GM12878 (cell line): ENCODE results near the gene SYTL5. TPM values are rescaled to one million over a fixed set of nuclear protein-coding genes. Genes with fewer than 3 reads are reported as not detected.

Experiments
- ATAC-seq: fragments of 200-7000 bp; cut with Tn5 transposase; 3 replicates; pipeline ENCODE4 v1.9.1; 2020; ENCODE audit warnings: mild to moderate bottlenecking, moderate library complexity
- Bru-seq: library from RNA; stranded (reverse); fragments of 400-500 nt; gene quantifications from one replicate; lab custom pipeline; 2021; lab: Mats Ljungman, UMichigan
- BruChase-seq, 2 experiments: library from RNA; stranded (reverse); fragments of 400-500 nt; gene quantifications; one replicate each; lab custom pipeline; 2021; lab: Mats Ljungman, UMichigan
- BruUV-seq: library from RNA; stranded (reverse); fragments of 400-500 nt; replicated peaks from 2 replicates; lab custom pipeline; 2021; lab: Mats Ljungman, UMichigan
- CTCF ChIA-PET: fragments of 300-600 bp; sonication (Branson Sonifier 250); formaldehyde crosslinking; extraction: SDS; loops from one replicate; lab custom pipeline; 2021; ENCODE audit warnings: inconsistent platforms; lab: Yijun Ruan, JAX
- POLR2A ChIA-PET: fragments of 350-600 bp; formaldehyde crosslinking; extraction: SDS; loops from one replicate; lab custom pipeline; 2021; ENCODE audit warnings: inconsistent platforms; lab: Charles Lee
- RAD21 ChIA-PET: fragments of 300-600 bp; sonication (Branson Sonifier 250); formaldehyde crosslinking; loops from one replicate; lab custom pipeline; 2023; ENCODE audit warnings: antibody characterized with exemption; ENCODE audit not compliant: unreplicated experiment; lab: Charles Lee
- SMC1A ChIA-PET: fragments of 300-600 bp; sonication (Branson Sonifier 250); formaldehyde crosslinking; loops from one replicate; lab custom pipeline; 2023; ENCODE audit not compliant: unreplicated experiment, uncharacterized antibody; lab: Charles Lee
- DNase-seq: peaks from one replicate; pipeline ENCODE4 v3.0.0-alpha.2; 2011; ENCODE audit warnings: low read depth, low spot score
- FAIRE-seq: peaks from 3 replicates; lab custom pipeline; 2011; peaks lifted over from hg19 to GRCh38; lab: Jason Lieb, UNC
- H2AFZ ChIP-seq: 2 replicates; pipeline ENCODE4 v1.6.0; 2011; ENCODE audit warnings: low read depth, low read length, control low read depth; ENCODE audit not compliant: control insufficient read depth
- H3K27ac ChIP-seq: 2 replicates; pipeline ENCODE4 v1.5.1; 2011; ENCODE audit warnings: control low read depth; ENCODE audit not compliant: control insufficient read depth, insufficient read depth
- H3K27me3 ChIP-seq, 2 experiments: replicated peaks in 1 of 2; 2 replicates each; pipeline versions ENCODE4 v1.6.0 to v1.6.1; 2011; ENCODE audit warnings: low read length in 1 of 2; ENCODE audit not compliant: control insufficient read depth in 2 of 2, insufficient read depth in 2 of 2
- H3K36me3 ChIP-seq, 2 experiments: 2 replicates each; pipeline ENCODE4 v1.5.1; 2011; ENCODE audit warnings: low read length in 1 of 2; ENCODE audit not compliant: control insufficient read depth in 2 of 2, insufficient read depth in 2 of 2
- H3K4me1 ChIP-seq: 2 replicates; pipeline ENCODE4 v1.6.1; 2011; ENCODE audit warnings: mild to moderate bottlenecking, low read length, moderate library complexity, mixed read lengths; ENCODE audit not compliant: control insufficient read depth, insufficient read depth
- H3K4me2 ChIP-seq: 2 replicates; pipeline ENCODE4 v1.6.0; 2011; ENCODE audit warnings: control low read depth; ENCODE audit not compliant: control insufficient read depth, insufficient read depth
- H3K4me3 ChIP-seq: fragments of 200-600 bp; sonication (generic); 2 replicates; pipeline ENCODE4 v1.5.1; 2016
- H3K79me2 ChIP-seq: 2 replicates; pipeline ENCODE4 v1.6.0; 2011; ENCODE audit warnings: low read length; ENCODE audit not compliant: control insufficient read depth, insufficient read depth
- H3K9ac ChIP-seq: 2 replicates; pipeline ENCODE4 v1.8.0; 2011; ENCODE audit warnings: low read length, control low read depth, mixed read lengths; ENCODE audit not compliant: control insufficient read depth, insufficient read depth
- H3K9me3 ChIP-seq: replicated peaks from 3 replicates; pipeline ENCODE4 v1.5.1; 2011; ENCODE audit warnings: mild to moderate bottlenecking, low read length; ENCODE audit not compliant: control insufficient read depth, insufficient read depth
- H4K20me1 ChIP-seq: 2 replicates; pipeline ENCODE4 v1.6.0; 2011; ENCODE audit not compliant: control insufficient read depth, insufficient read depth
- CEBPB ChIP-seq, 2 experiments: fragments of 150-350 bp in 1 of 2; IDR thresholded peaks; 2 replicates each; pipeline ENCODE4 v1.6.1; 2012 to 2014; ENCODE audit warnings: low read depth in 2 of 2, low read length in 2 of 2, borderline replicate concordance in 1 of 2, inconsistent platforms in 1 of 2
- KDM1A ChIP-seq: fragments of 200-600 bp; sonication (generic); IDR thresholded peaks from 2 replicates; pipeline ENCODE4 v1.6.1; 2016; ENCODE audit warnings: borderline replicate concordance
- RCOR1 ChIP-seq: conservative IDR thresholded peaks from 2 replicates; pipeline ENCODE4 v1.6.1; 2012; ENCODE audit warnings: low read depth, low read length, improper control_type of control experiment
- SIN3A ChIP-seq: IDR thresholded peaks from 2 replicates; pipeline ENCODE4 v1.6.1; 2012; ENCODE audit warnings: low read depth, low read length, improper control_type of control experiment
- ZNF24 ChIP-seq: fragments of 450-650 bp; IDR thresholded peaks from 2 replicates; pipeline ENCODE4 v1.6.1; 2017; ENCODE audit warnings: antibody characterized with exemption, mild to moderate bottlenecking
- WGBS: methylation state at CpG from one replicate; pipeline ENCODE4 v1.1.6; 2016; ENCODE audit warnings: low lambda C conversion rate; ENCODE audit not compliant: insufficient replicate concordance, insufficient coverage; ENCODE audit errors: missing lambda C conversion rate; 5-methylcytosine and 5-hydroxymethylcytosine counted together
- in situ Hi-C: fragments of 300-500 bp; cut with MboI; formaldehyde crosslinking; loops from 9 replicates; pipeline ENCODE4 v1.14.3; 2018; ENCODE audit warnings: mixed read lengths
- intact Hi-C: fragments of 100-400 bp; cut with micrococcal nuclease; formaldehyde crosslinking; loops from one replicate; pipeline ENCODE4 v1.14.2; 2022; ENCODE audit not compliant: unreplicated experiment
- long read RNA-seq, 2 experiments: library from polyadenylated mRNA; unstranded; transcript quantifications; one replicate each; pipeline ENCODE4 v2.0.0, GENCODE V29; 2019 to 2020
- polyA minus RNA-seq, 3 experiments: library from RNA; depleted of rRNA, polyadenylated mRNA; stranded (reverse); fragments of >200 nt; gene quantifications; 2 replicates each; pipeline ENCODE4 v1.2.3, GENCODE V29; 2011
- polyA plus RNA-seq, 11 experiments: library from polyadenylated mRNA; depleted of rRNA in 4 of 11; unstranded in 6 of 11; stranded (reverse) in 5 of 11; fragments of >200 nt; fragmentation: Nextera tagmentation in 4 of 11; fragmentation: Illumina TruSeq in 1 of 11; extraction: Ambion mirVana in 4 of 11; extraction: Trizol in 1 of 11; gene quantifications; 1 replicate in 1 of 11; 2 replicates in 10 of 11; pipeline versions ENCODE4 v1.2.1 to v1.2.3, GENCODE V29; 2011 to 2016; ENCODE audit warnings: inconsistent platforms in 2 of 11, missing spikeins in 2 of 11, low read depth in 1 of 11
- total RNA-seq, 4 experiments: library from RNA; depleted of rRNA in 3 of 4; stranded (reverse); fragments of >200 nt in 3 of 4; fragmentation: Illumina TruSeq in 1 of 4; extraction: Trizol in 1 of 4; gene quantifications; 2 replicates each; pipeline versions ENCODE4 v1.2.1 to v1.2.3, GENCODE V29; 2013 to 2021
- TF ChIP-seq, protein P1 (sequence below): IDR thresholded peaks from 2 replicates; pipeline ENCODE4 v1.6.1; 2012; ENCODE audit warnings: low read depth, low read length, improper control_type of control experiment

SYTL5 gene
- total RNA-seq (2013; cell fraction: nucleolus; rRNA removed) = not detected in 2 replicates
- total RNA-seq (2014; rRNA removed) (0.11 TPM in 1 of 2 replicates, not detected in the other), total RNA-seq (2014; rRNA removed; fragmentation: Illumina TruSeq; extraction: Trizol) (0.04 and 0.05 TPM in 2 replicates), total RNA-seq (2021) (0.13 TPM in 1 of 2 replicates, not detected in the other), polyA plus RNA-seq (2011; rRNA removed) (0.20 and 0.39 TPM in 2 replicates), polyA plus RNA-seq (2014; fragmentation: Illumina TruSeq; extraction: Trizol) (0.04 and 0.16 TPM in 2 replicates), polyA plus RNA-seq (2014; fragmentation: Nextera tagmentation; extraction: Ambion mirVana) (under 1 TPM; 0.02 to 0.09 TPM), polyA plus RNA-seq (2014; rRNA removed) (0.01 TPM in 2 replicates), polyA plus RNA-seq (2016; fragmentation: Nextera tagmentation; extraction: Ambion mirVana) (not detected), polyA minus RNA-seq (2011; rRNA and poly(A)+ RNA removed) (0.05 and 0.07 TPM in 2 replicates), Bru-seq, nascent RNA (not detected), BruChase-seq, experiment 1, labeled RNA remaining after a 6-hour chase (not detected), BruChase-seq, experiment 2, labeled RNA remaining after a 2-hour chase (percentile 4 among the genes with signal in this experiment)
- not detected for polyA plus RNA-seq (2011; ENCODE audit: low read depth)
- 0.07 TPM in 2 replicates for polyA plus RNA-seq (2011; cell fraction: cytosol; rRNA removed)
- polyA plus RNA-seq (2011; cell fraction: nucleus; rRNA removed) = 0.15 and 0.16 TPM in 2 replicates
- 0.01 TPM in 1 of 2 replicates, not detected in the other for polyA plus RNA-seq (2012)
- polyA minus RNA-seq (2011; cell fraction: cytosol; rRNA and poly(A)+ RNA removed) = not detected in 2 replicates
- 0.12 TPM in 1 of 2 replicates, not detected in the other for polyA minus RNA-seq (2011; cell fraction: nucleus; rRNA and poly(A)+ RNA removed)
- long read RNA-seq, experiment 1 = 0 reads
- long read RNA-seq, experiment 2, partial matches to known transcripts = 0 of 2 reads
- long read RNA-seq, experiment 2, other reads (novel, unspliced or antisense) = 2 of 2 reads

DNA sequence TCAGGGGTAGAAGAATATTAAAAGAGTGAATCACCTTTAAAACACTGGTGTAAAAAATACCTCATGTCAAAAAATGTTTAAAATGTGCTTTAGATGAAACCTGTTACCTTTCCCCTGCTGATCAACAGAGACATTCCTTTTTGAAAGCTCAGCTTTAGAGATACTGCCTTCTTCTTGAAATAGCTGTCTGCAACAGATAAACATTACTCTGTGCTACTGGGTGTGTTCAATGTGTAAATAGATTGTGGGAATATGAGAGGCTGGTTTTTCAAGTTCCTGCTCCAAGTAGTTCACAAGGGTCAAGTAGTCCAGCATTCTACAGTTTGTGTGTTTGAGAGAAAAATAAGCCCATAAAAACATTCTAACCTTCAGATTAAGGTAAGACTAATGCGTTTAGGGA lies at the start of gene SYTL5:
SYTL5 (plus strand) TSS at position 263 of the 400 bp plus-strand sequence. CDS start 27,337 bp downstream, outside the sequence.
- no peaks in the 10 kb centered on the region for H3K4me1 ChIP-seq
- H3K27ac ChIP-seq = no peak within 1 kb of the TSS
- H3K4me2 ChIP-seq = no peak within 1 kb of the TSS
- H4K20me1 ChIP-seq = no peaks in the 10 kb centered on the region
- SMC1A ChIA-PET = interaction anchor here (2.0 kb wide), 1 partner anchor 9 kb away, joined by 4 read pairs; no protein-coding TSS in a partner anchor
- POLR2A ChIA-PET = no interaction called here
- no peak within 1 kb of the TSS for H3K9ac ChIP-seq
- H3K79me2 ChIP-seq = no peaks in the 10 kb centered on the region
- WGBS = 0% methylated on average over 1 of the region's 1 CpG
- no peak within 1 kb of the TSS for H2AFZ ChIP-seq
- TF ChIP-seq KDM1A = no peak
- TF ChIP-seq, all 136 proteins: peak for 0
- intact Hi-C loops = no loop called here
- H3K4me3 ChIP-seq = no peak within 1 kb of the TSS
- no peak for ATAC-seq
- in situ Hi-C loops = no loop called here
- CTCF ChIA-PET = no interaction called here
- no peaks in the 10 kb centered on the region for H3K9me3 ChIP-seq
- RAD21 ChIA-PET = no interaction called here
- no TSS peak for BruUV-seq
- FAIRE-seq = no peak
- no peak for DNase-seq
- H3K27me3 ChIP-seq = no peaks in the 10 kb centered on the region
- no peaks in the 10 kb centered on the region for H3K36me3 ChIP-seq

DNA sequence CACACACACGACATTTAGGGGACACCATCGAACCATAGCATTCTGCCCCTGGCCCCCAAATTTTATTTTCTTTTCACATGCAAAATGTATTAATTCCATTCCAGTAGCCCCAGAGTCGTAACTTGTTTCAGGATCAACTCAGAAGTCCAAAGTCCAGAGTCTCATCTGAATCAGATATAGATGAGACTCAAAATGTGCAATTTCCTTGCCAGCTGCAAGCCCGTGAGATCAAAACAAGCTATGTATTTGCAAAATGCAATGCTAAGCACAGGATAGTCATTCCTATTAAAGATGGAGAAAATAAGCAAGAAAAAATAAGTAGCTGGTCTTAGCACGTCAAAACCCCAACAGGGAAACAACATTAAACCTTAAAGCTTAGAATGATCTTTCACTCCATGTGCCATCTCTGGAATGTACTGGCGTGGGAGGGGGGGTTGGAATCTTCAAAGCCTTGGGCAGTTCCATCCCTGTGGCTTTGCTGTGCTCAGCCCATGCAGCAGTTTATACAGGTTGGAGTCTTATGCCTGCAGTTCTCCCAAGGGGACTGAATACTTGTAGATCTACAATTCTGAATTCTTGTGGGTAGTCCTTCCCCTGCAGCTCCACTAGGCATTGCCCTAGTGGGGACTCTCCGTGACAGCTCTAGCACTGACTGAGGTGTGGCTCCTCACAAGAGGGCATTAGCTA lies 47.7 kb upstream of the SYTL5 start:
- in situ Hi-C loops = no loop called here
- 31% methylated on average over 7 of the region's 7 CpGs for WGBS
- intact Hi-C loops = no loop called here

More for the DNA sequence above, 47.7 kb upstream of the SYTL5 start:
- H3K4me3 ChIP-seq = no peak overlapping the region
- no peak overlapping the region for H2AFZ ChIP-seq
- ChIA-PET SMC1A (interaction anchor here (0.9 to 1.0 kb wide), 3 partner anchors 12 to 146 kb away, joined by 3 to 4 read pairs (median 3); no protein-coding TSS in a partner anchor), CTCF (interaction anchor here (2.6 kb wide), 1 partner anchor 208 kb away, joined by 6 read pairs; no protein-coding TSS in a partner anchor), POLR2A (no interaction called here), RAD21 (no interaction called here)
- no peak overlapping the region for H3K4me2 ChIP-seq
- TF ChIP-seq RCOR1 (no peak), CEBPB (IDR thresholded peaks at IDR 0.05; ENCODE audit: borderline replicate concordance in 1 of 2, low read depth in 2 of 2, low read length in 2 of 2) (no peak), SIN3A (no peak), ZNF24 (no peak)
- TF ChIP-seq, protein P1, sequence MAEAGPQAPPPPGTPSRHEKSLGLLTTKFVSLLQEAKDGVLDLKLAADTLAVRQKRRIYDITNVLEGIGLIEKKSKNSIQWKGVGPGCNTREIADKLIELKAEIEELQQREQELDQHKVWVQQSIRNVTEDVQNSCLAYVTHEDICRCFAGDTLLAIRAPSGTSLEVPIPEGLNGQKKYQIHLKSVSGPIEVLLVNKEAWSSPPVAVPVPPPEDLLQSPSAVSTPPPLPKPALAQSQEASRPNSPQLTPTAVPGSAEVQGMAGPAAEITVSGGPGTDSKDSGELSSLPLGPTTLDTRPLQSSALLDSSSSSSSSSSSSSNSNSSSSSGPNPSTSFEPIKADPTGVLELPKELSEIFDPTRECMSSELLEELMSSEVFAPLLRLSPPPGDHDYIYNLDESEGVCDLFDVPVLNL = no peak
- no peaks in the 10 kb centered on the region for H3K4me1 ChIP-seq
- BruUV-seq = no TSS peak
- H3K27ac ChIP-seq = no peak overlapping the region
- no peaks in the 10 kb centered on the region for H3K36me3 ChIP-seq
- no peak overlapping the region for H3K9ac ChIP-seq
- no peak for ATAC-seq
- no peaks in the 10 kb centered on the region for H3K79me2 ChIP-seq
- no peaks in the 10 kb centered on the region for H4K20me1 ChIP-seq
- no peaks in the 10 kb centered on the region for H3K27me3 ChIP-seq
- DNase-seq = no peak
- no peak for FAIRE-seq
- no peaks in the 10 kb centered on the region for H3K9me3 ChIP-seq
